DND-41 (cell line): ENCODE measurements around the gene HLA-A.

Experiments
- EZH2 ChIP-seq: IDR thresholded peaks from 3 replicates; pipeline ENCODE4 v1.6.1; 2012; ENCODE audit warnings: borderline replicate concordance, low read depth, mild to moderate bottlenecking, moderate library complexity, low read length, inconsistent platforms; ENCODE audit not compliant: severe bottlenecking
- TF ChIP-seq, protein P1 (sequence below): IDR thresholded peaks from 2 replicates; pipeline ENCODE4 v1.5.1; 2012; ENCODE audit warnings: borderline replicate concordance, low read length, moderate library complexity, mild to moderate bottlenecking; ENCODE audit not compliant: poor library complexity, severe bottlenecking; ENCODE audit errors: extremely low read depth

DNA sequence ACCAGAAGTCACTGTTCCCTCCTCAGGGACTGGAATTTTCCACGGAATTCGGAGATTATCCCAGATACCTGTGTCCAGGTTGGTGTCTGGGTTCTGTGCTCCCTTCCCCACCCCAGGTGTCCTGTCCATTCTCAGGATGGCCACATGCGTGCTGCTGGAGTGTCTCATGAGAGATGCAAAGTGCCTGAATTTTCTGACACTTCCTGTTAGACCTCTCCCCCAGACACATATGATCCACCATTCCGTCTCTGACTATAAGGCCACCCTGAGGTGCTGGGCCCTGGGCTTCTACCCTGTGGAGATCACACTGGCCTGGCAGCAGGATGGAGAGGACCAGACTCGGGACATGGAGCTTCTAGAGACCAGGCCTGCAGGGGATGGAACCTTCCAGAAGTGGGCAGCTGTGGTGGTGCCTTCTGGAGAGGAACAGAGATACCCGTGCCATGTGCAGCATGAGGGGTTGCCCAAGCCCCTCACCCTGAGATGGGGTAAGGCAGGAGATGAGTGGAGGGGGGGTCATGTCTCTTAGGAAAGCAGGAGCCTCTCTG lies 14.4 kb upstream of the HLA-A start:
- no peak for TF ChIP-seq EZH2
- TF ChIP-seq, protein P1, sequence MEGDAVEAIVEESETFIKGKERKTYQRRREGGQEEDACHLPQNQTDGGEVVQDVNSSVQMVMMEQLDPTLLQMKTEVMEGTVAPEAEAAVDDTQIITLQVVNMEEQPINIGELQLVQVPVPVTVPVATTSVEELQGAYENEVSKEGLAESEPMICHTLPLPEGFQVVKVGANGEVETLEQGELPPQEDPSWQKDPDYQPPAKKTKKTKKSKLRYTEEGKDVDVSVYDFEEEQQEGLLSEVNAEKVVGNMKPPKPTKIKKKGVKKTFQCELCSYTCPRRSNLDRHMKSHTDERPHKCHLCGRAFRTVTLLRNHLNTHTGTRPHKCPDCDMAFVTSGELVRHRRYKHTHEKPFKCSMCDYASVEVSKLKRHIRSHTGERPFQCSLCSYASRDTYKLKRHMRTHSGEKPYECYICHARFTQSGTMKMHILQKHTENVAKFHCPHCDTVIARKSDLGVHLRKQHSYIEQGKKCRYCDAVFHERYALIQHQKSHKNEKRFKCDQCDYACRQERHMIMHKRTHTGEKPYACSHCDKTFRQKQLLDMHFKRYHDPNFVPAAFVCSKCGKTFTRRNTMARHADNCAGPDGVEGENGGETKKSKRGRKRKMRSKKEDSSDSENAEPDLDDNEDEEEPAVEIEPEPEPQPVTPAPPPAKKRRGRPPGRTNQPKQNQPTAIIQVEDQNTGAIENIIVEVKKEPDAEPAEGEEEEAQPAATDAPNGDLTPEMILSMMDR: no peak
